NCI-H526 (cell line): ENCODE results near the gene NR2F2.

Experiments used
- DNase-seq, 2 experiments: peaks; one replicate each; lab custom pipeline; 2025; lab: John Stamatoyannopoulos, UW

The NR2F2 gene

GRCh38 chr15:96343113-96344059 is 12.9 kb downstream of the NR2F2 start:
- no peak for DNase-seq

GRCh38 chr15:96344060-96344705 is 13.7 kb downstream of the NR2F2 start:
- no peak for DNase-seq

- DNase-seq = no peak
Observed at GRCh38 chr15:96344706-96345559, 14.4 kb downstream of the NR2F2 start.

GRCh38 chr15:96345560-96346399 is 15.3 kb downstream of the NR2F2 start:
- DNase-seq = peak; percentile 71 to 89

- DNase-seq = no peak
Observed at GRCh38 chr15:96346409-96346970, 16.0 kb downstream of the NR2F2 start.

GRCh38 chr15:96347181-96348111 is 16.9 kb downstream of the NR2F2 start:
- no peak for DNase-seq

GRCh38 chr15:96348112-96349027 is 17.9 kb downstream of the NR2F2 start:
- peak in 1 of 2 experiments; percentile 22 for DNase-seq

GRCh38 chr15:96349034-96349856 is 18.7 kb downstream of the NR2F2 start:
- no peak for DNase-seq

GRCh38 chr15:96349857-96350720 is 19.6 kb downstream of the NR2F2 start:
- DNase-seq = no peak

GRCh38 chr15:96350934-96351724 is 20.6 kb downstream of the NR2F2 start:
- DNase-seq = no peak

- DNase-seq = no peak
Observed at GRCh38 chr15:96351761-96352603, 21.5 kb downstream of the NR2F2 start.

GRCh38 chr15:96352604-96353405 is 22.3 kb downstream of the NR2F2 start:
- no peak for DNase-seq

- DNase-seq = no peak
Observed at GRCh38 chr15:96353416-96353929, 23.0 kb downstream of the NR2F2 start.
